ENCODE measurements around the gene CSNK1G1.
"Not testable (repeated sequence)": the region's sequence is repeated elsewhere in the genome, so short reads cannot be mapped to it uniquely, and the experiment has no call there.

Gene CSNK1G1
- 37.2 to 67.1 (median 55.8) reads per million in 9 experiments for total RNA-seq

DNA sequence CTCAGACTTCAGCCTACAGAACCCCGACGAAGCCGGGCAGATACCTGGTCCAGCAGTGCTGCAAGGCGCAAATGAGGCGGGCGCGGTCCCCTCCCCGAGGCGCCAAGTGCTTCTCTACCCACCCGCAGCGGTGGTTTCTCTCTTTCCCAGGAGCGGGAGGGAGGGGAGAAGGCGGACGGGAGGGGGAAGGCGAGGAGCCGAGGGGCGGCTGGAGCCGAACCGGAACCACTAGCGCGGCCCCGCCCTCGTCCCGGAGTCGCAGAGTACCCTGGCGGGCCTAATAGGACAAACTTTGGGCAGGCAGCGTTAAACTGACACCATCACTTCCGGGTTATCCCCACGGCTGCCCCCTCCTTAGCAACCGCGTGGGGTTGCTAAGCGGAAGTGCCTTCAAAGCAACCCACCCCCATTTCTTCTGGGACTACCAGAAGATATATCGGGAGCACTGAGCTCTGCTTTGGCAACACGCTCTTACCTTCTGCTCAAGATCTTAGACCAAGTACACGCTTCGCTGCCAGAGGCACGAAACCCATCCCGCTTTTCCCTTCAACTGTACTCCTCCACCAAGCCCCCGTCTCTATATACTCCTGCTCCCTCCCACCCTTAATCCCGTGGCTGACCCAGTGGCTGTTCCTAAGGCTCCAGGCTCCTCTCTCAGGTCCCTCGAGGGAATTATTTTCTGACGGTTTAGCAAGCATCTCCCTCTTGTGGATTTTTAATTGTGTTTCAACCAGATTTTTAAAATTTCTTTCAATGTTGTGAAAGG, at the start of gene CSNK1G1:
TSS of gene CSNK1G1 (minus strand) at position 230 of the 766 bp plus-strand sequence. CDS start 55,674 bp downstream, outside the sequence.
- peak; percentile 85 to 87 (median 87) for DNase-seq
- no peaks in the 10 kb centered on the region for H3K27me3 Mint-ChIP-seq
- peak within 1 kb of the TSS; percentile 83 to 95 for H3K27ac Mint-ChIP-seq
- ATAC-seq (replicated peaks) = peak; percentile 98
- peak within 1 kb of the TSS; percentile 85 to 97 for H3K4me3 Mint-ChIP-seq
- peaks cover 20% of the 10 kb centered on the region for H3K36me3 Mint-ChIP-seq (ENCODE audit: insufficient read depth)
- H3K9me3 Mint-ChIP-seq = no peaks in the 10 kb centered on the region
- H3K4me1 Mint-ChIP-seq (ENCODE audit: low read depth in 2 of 2) = peaks cover 16 to 17% of the 10 kb centered on the region in 2 donors

DNA sequence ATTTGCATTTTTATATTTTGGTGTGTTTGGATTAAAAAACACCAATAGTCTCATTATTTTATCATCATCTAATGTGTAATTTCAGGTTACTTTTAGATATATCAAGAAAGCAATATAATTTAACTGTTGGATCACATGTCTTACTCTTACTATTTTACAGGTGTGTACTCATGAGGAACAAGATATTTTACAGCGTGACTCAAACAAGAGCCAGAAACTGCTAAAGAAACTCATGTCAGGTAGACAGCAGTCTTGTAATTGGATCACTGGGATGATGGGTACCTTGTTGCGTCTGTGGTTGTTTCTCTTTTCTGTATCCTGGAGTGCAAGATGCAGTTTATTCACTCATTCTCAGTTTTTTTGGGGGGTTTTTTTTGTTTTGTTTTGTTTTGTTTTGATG, 44.6 kb upstream of the CSNK1G1 start:
- DNase-seq (no peak), ATAC-seq (replicated peaks) (no peak)
- Mint-ChIP-seq H3K27ac (peak overlapping the region in 1 of 2 donors; percentile 49), H3K4me3 (no peak overlapping the region), H3K27me3 (no peaks in the 10 kb centered on the region), H3K9me3 (no peaks in the 10 kb centered on the region), H3K36me3 (ENCODE audit: insufficient read depth) (peaks cover 89% of the 10 kb centered on the region), H3K4me1 (ENCODE audit: low read depth in 2 of 2) (no peaks in the 10 kb centered on the region)

DNA sequence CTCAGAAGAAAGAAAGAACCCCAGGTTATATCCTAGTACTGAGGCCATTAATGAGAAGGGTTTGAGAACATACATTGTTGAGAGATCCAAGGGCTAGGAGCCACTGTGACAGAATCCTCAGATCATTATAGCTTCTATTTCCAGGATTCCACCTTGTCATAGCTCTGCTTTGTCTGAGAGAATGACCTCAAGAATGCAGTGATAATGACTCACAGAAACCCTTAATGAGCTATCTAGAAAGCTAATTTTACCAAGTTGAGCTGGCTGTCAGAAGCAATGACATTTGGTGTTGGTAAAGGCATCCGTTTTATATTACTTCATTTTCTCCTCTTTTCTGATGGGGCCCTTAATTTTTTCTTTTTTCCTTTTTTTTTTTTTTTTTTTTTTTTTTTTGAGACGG, 42.6 kb upstream of the CSNK1G1 start:
- ATAC-seq (replicated peaks) (no peak), DNase-seq (no peak)
- Mint-ChIP-seq H3K4me1 (ENCODE audit: low read depth in 2 of 2) (peaks cover 2 to 4% of the 10 kb centered on the region in 2 donors), H3K27ac (no peak overlapping the region), H3K9me3 (no peaks in the 10 kb centered on the region), H3K36me3 (ENCODE audit: insufficient read depth) (peaks cover 96% of the 10 kb centered on the region), H3K27me3 (no peaks in the 10 kb centered on the region), H3K4me3 (no peak overlapping the region)

DNA sequence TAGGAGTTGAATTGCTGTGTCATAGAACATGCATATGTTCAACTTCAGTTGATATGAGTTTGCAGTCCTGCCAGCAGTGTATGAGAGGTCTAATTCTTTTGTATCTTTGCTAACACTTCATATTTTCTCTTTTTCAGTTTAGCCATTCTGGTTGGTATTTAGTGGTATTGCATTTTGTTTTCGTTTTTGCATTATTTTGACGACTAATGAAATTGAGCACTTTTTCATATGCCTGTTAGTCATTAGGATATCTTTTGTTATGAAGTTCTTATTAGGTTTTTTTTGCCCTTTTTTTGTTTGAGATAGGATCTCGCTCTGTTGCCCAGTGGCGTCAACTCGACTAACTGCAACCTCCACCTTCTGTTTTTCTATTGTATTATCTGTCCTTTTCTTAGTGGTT, 40.8 kb upstream of the CSNK1G1 start:
- Mint-ChIP-seq H3K36me3 (ENCODE audit: insufficient read depth) (peaks cover 92% of the 10 kb centered on the region), H3K9me3 (no peaks in the 10 kb centered on the region), H3K4me1 (ENCODE audit: low read depth in 2 of 2) (peaks cover 4% of the 10 kb centered on the region in 2 donors), H3K27ac (no peak overlapping the region), H3K4me3 (no peak overlapping the region), H3K27me3 (no peaks in the 10 kb centered on the region)
- DNase-seq (no peak), ATAC-seq (replicated peaks) (no peak)

GRCh38 chr15:64392471-64392870, 36.5 kb upstream of the CSNK1G1 start:
- H3K9me3 Mint-ChIP-seq; H3K27me3 Mint-ChIP-seq; ATAC-seq (replicated peaks); H3K4me3 Mint-ChIP-seq; DNase-seq: not testable (repeated sequence)
- H3K36me3 Mint-ChIP-seq (ENCODE audit: insufficient read depth) = peaks cover 59% of the 10 kb centered on the region
- H3K4me1 Mint-ChIP-seq (ENCODE audit: low read depth in 2 of 2) = peaks cover 18 to 19% of the 10 kb centered on the region in 2 donors
- H3K27ac Mint-ChIP-seq = peak overlapping the region in 1 of 2 donors; percentile 62

DNA sequence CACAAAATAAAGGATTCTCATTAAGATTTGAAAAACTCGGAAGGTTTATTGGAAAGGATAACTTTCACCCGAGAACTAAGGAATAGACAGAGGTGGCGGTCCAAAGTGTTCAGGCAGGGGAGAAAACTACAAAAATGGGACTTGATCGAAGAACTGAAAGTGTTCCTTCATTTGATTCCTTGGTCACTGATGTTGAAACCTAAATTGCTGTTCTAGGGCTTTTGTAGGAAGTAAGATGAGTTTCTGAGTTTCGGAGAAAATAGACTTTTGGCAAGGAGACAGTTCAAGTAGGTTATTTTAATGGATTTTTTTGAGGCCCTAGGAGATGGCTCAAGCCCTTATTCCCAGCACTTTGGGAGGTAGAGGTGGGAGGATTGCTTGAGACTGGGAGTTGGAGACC, 33.1 kb upstream of the CSNK1G1 start:
- no peaks in the 10 kb centered on the region for H3K27me3 Mint-ChIP-seq
- peak overlapping the region in 1 of 2 donors; percentile 62 for H3K27ac Mint-ChIP-seq
- peaks cover 19 to 20% of the 10 kb centered on the region in 2 donors for H3K4me1 Mint-ChIP-seq (ENCODE audit: low read depth in 2 of 2)
- DNase-seq (no peak), ATAC-seq (replicated peaks) (no peak)
- H3K9me3 Mint-ChIP-seq = no peaks in the 10 kb centered on the region
- H3K4me3 Mint-ChIP-seq = peak overlapping the region; percentile 91 to 96
- peaks cover 26% of the 10 kb centered on the region for H3K36me3 Mint-ChIP-seq (ENCODE audit: insufficient read depth)

DNA sequence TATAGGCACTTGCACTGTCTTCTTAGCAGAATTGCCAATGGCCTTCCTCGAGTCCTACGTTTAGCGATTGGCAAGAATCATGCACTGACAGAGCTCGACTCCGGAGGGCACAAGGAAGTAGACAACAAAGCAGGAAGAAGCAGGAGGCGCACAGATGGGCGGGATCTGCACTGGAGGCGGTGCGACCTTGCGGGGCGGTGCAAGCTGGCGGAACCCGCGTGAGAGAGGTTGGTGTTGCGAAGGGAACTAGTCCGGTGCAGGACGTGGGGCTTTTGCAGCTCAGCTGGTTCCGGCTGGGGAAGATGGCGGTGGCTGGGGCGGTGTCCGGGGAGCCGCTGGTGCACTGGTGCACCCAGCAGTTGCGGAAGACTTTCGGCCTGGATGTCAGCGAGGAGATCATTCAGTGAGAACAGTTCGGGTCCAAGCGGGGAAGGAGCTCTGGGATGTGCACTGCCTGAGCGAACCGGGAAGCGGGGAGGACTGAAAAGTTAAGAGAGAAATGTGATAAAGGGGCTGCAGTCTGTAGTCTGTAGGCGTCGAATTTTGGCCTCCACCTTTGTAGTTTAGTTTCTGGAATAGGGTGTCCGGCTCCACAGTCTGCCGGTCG, 31.7 kb upstream of the CSNK1G1 start, which contains the start of gene TRIP4:
TSS of gene TRIP4 (plus strand) at position 275 of the 607 bp plus-strand sequence. CDS start at position 303, 28 bp downstream.
- Mint-ChIP-seq H3K4me1 (ENCODE audit: low read depth in 2 of 2) (peaks cover 15 to 16% of the 10 kb centered on the region in 2 donors), H3K27me3 (no peaks in the 10 kb centered on the region), H3K36me3 (ENCODE audit: insufficient read depth) (peaks cover 14% of the 10 kb centered on the region), H3K27ac (peak within 1 kb of the TSS; percentile 89 to 91), H3K9me3 (no peaks in the 10 kb centered on the region), H3K4me3 (peak within 1 kb of the TSS; percentile 91 to 96)
- ATAC-seq (replicated peaks) (peak; percentile 98), DNase-seq (peak; percentile 96 to 98 (median 96))

GRCh38 chr15:64386291-64386690, 30.3 kb upstream of the CSNK1G1 start:
- ATAC-seq (replicated peaks) = no peak
- Mint-ChIP-seq H3K4me3 (peak overlapping the region in 1 of 2 donors; percentile 96), H3K36me3 (ENCODE audit: insufficient read depth) (peaks cover 14% of the 10 kb centered on the region), H3K4me1 (ENCODE audit: low read depth in 2 of 2) (peaks cover 20 to 22% of the 10 kb centered on the region in 2 donors), H3K27me3 (no peaks in the 10 kb centered on the region), H3K27ac (no peak overlapping the region), H3K9me3 (no peaks in the 10 kb centered on the region)
- no peak for DNase-seq

DNA sequence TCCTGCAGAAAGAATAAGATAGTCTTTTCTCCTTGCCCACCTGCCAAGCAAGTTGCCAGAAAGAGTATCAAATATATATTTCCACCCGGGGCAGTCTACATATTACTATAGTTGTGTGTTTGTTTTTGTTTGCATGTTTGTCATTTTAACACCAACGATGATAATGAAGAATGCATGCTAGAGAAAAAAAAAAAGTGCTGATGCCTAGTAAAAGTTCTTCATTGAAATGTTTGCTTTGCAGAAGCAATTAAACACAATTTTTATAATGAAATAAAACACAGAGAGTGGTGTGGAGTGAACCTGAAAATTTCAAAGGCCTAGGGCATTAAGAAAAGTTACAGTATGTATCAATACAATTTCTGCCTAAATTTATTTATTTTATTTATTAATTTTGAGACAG, 27.8 kb upstream of the CSNK1G1 start:
- H3K27ac Mint-ChIP-seq = no peak overlapping the region
- no peaks in the 10 kb centered on the region for H3K9me3 Mint-ChIP-seq
- no peak for ATAC-seq (replicated peaks)
- H3K4me1 Mint-ChIP-seq (ENCODE audit: low read depth in 2 of 2) = peaks cover 20 to 23% of the 10 kb centered on the region in 2 donors
- H3K27me3 Mint-ChIP-seq = no peaks in the 10 kb centered on the region
- DNase-seq = no peak
- no peak overlapping the region for H3K4me3 Mint-ChIP-seq
- peaks cover 11% of the 10 kb centered on the region for H3K36me3 Mint-ChIP-seq (ENCODE audit: insufficient read depth)

DNA sequence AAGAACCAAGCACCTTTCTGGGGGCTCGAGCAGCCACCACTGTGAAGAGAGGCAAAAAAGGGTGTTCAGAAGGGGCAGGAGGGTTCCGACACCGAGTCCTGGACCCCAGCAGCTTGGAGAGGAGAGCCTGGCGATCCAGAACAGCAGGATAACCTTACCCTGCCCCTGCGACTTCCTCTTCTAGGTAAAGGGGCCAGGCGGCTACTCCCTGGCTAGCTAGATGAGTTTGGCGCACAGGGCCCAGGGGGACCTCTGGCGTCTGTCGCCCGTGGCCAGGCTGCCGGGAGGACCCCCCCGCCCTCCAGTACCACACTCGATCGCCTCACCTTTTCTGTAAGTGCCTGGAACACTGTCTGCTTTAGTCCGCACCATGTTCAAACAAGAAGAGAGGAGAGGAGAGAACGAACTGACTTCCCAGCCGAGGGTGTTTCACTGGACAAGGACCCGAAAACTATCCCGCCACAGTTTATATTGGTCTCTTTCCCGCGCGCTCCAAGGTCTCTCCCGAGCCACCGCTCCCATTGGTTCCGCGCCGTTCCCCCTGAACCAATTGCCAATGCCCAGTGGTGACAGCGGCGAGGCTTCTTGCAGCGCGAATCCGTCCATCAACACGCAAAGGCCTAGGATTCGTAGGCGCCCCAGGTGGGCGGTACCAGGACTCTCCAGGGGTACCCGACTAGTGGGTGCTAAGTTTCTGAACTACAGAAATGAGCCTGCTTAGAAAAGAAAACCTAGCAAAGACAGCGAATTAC, 25.2 kb upstream of the CSNK1G1 start, which contains the start of gene PCLAF:
TSS of gene PCLAF (minus strand) at position 442 of the 752 bp plus-strand sequence. CDS start at position 372, 70 bp downstream.
- peak within 1 kb of the TSS; percentile 62 to 63 for H3K27ac Mint-ChIP-seq
- H3K36me3 Mint-ChIP-seq (ENCODE audit: insufficient read depth) = peaks cover 6% of the 10 kb centered on the region
- H3K27me3 Mint-ChIP-seq = no peaks in the 10 kb centered on the region
- peaks cover 10 to 12% of the 10 kb centered on the region in 2 donors for H3K4me1 Mint-ChIP-seq (ENCODE audit: low read depth in 2 of 2)
- ATAC-seq (replicated peaks) (peak; percentile 100), DNase-seq (peak; percentile 85 to 88 (median 86))
- no peaks in the 10 kb centered on the region for H3K9me3 Mint-ChIP-seq
- H3K4me3 Mint-ChIP-seq = peak within 1 kb of the TSS; percentile 84 to 88

- Mint-ChIP-seq H3K27ac (peak overlapping the region in 1 of 2 donors; percentile 62), H3K4me3 (peak overlapping the region; percentile 84 to 88), H3K4me1 (ENCODE audit: low read depth in 2 of 2) (peaks cover 10 to 12% of the 10 kb centered on the region in 2 donors)
- not testable (repeated sequence) for ATAC-seq (replicated peaks); DNase-seq; H3K9me3 Mint-ChIP-seq; H3K27me3 Mint-ChIP-seq; H3K36me3 Mint-ChIP-seq (ENCODE audit: insufficient read depth)
These were observed 24.3 kb upstream of the CSNK1G1 start for GRCh38 chr15:64380130-64380870.

DNA sequence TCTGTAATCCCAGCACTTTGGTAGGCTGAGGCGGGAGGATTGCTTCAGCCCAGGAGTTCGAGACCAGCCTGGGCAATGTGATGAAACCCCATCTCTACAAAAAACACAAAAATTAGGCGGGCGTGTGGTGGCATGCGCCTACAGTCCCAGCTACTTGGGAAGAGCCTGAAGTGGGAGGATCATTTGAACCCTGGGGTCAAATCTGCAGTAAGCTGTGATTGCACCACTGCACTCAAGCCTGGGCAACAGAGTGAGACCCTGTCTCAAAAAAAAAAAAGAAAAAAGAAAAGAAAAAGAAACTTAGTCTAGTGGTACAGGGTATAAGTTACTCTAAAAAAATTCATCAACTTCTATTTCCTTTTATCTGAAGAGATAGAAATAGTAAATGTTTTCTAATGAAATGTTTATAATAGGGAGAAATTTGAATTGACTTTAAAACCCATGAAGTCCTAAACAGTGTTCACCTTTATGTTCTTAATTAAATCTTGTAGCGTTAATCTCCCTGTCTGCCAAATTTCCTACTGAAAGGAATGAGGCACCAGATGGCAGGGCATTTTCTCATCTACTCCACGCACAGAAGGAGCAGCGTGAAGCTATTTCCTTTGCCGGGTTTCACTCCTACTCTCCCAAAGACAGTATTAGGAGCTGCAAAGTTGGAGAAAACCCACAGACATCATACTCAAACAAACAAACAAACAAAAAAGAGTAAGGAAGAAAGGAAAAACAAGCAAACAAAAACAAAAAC, 23.4 kb upstream of the CSNK1G1 start:
- ATAC-seq (replicated peaks) = no peak

More for the DNA sequence above, 23.4 kb upstream of the CSNK1G1 start:
- H3K4me3 Mint-ChIP-seq = peak overlapping the region in 1 of 2 donors; percentile 88
- DNase-seq = no peak
- no peak overlapping the region for H3K27ac Mint-ChIP-seq
- no peaks in the 10 kb centered on the region for H3K27me3 Mint-ChIP-seq
- H3K9me3 Mint-ChIP-seq = no peaks in the 10 kb centered on the region
- peaks cover 10 to 12% of the 10 kb centered on the region in 2 donors for H3K4me1 Mint-ChIP-seq (ENCODE audit: low read depth in 2 of 2)
- peaks cover 9% of the 10 kb centered on the region for H3K36me3 Mint-ChIP-seq (ENCODE audit: insufficient read depth)
